HG02981 (cell line): ENCODE data around the gene PDIA5.
"Not testable (repeated sequence)": the region's sequence is repeated elsewhere in the genome, so short reads cannot be mapped to it uniquely, and the experiment has no call there.

ENCODE experiments used
- ATAC-seq: cut with Tn5 transposase; IDR thresholded peaks from one replicate; pipeline ENCODE4 v1.9.1; 2021; ENCODE audit warnings: mild to moderate bottlenecking, moderate library complexity; ENCODE audit not compliant: unreplicated experiment

PDIA5 gene

DNA sequence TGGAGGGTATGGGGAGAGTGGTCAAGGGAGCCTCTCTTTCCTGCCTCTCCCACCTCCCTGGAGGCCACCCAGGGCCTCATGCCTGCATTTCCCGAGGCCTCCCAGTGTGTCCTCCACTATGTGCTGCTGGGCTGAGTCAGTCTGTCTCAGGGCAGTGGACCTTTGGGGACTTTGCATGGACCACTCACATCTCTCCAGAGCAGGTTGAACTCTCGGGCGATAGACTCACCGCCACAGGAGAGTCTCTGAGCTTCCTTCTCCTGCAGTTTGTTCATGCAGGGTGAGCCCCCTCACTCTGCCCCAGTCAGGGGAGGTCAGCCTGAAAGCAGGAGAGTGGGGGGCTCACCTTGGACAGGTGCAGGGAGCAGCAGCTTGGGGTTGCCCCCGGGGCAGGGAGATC, 74.5 kb downstream of the PDIA5 start:
- ATAC-seq = no peak

DNA sequence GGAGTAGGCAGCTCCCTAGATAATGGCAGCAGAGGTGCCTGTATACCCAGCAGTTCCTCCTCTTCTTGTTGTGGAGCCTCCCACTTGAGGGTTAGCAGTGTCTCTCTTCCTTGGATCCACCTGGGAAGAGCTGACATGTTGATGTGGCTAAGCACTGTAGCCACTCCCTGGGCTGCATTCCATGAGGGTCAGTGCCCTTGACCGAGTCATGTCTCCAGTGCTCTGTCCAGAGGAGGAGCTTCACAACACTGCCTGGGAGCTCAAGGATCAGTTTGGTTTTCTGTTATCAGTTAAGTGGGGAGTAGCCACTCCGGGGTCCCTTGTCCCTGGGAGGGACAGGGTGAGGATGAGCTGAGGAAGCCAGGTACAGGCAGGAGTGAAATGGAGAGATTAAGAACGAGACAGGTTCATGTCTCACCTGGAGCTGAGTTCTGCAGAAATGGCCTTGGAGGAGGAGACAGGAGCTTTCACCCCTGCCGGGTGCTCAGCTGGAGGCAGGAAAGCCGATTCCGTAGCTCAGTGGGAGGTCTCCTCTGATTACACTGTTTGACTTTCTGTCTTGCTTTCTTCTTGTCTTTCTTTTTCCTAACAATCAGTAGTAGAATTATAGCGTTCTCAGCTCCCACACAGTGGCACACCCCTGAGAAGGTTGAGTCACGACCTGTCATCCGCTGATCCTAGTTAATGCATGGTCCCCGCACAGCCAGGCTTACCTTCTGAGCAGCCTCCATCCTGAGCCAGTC, 77.0 kb downstream of the PDIA5 start:
- no peak for ATAC-seq

DNA sequence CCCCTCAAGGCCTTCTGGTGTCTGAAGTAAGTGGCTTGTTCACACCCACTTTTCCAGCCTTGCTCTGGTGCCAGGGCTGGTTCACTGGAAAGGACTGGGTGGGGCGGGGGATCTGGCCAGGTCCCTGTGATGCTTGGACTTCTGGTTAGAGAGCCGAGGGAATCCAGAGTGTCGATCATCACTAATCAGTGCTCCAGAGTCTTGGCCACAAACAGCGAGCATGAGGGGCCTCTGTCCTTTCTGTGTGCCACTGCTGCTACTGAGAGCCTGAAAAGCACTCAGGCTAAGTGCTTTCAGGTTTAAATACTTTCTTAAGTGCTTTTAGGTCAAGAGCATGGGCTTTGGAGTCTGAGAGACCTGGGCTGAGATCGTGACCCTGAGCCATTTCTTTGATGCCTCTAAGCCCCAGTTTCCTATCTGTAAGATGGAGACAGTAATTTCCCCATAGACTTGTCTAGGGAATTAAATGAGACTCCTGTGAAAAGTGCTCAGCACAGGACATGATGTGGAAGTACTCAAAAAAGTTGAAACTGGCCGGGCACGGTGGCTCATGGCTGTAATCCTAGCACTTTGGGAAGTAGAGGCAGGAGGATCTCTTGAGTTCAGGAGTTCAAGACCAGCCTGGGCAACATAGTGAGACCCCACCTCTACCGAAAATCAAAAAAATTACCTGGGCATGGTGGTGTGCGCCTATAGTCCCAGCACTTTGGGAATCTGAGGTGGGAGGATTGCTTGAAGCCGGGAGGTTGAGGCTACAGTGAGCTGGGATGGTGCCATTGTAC, 81.1 kb downstream of the PDIA5 start:
- no peak for ATAC-seq

DNA sequence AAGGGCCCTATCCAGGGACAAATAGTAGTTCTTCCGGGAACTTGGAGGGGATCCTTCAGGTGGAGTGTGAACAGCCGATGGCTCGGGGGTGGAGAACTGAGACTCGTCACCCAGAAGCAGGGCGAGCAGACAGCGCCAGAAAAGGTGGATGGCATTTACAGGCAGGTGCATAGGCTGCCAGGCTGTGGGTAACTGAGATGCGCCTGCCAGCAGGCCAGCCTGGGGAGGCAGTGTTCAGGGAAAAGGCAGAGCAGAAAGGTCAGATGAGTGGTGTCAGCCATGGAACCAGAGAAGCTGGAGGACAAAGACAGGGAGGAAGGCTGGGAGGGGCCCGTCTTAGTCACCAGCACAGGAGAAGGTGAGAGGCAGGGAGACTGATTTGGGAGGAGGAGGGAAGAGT, 81.9 kb downstream of the PDIA5 start:
- no peak for ATAC-seq

- no peak for ATAC-seq
Observed at GRCh38 chr3:123149525-123149924, 82.7 kb downstream of the PDIA5 start.

GRCh38 chr3:123150449-123151215, 83.8 kb downstream of the PDIA5 start:
- no peak for ATAC-seq

- ATAC-seq = no peak
Observed at GRCh38 chr3:123151251-123151705, 84.5 kb downstream of the PDIA5 start.

DNA sequence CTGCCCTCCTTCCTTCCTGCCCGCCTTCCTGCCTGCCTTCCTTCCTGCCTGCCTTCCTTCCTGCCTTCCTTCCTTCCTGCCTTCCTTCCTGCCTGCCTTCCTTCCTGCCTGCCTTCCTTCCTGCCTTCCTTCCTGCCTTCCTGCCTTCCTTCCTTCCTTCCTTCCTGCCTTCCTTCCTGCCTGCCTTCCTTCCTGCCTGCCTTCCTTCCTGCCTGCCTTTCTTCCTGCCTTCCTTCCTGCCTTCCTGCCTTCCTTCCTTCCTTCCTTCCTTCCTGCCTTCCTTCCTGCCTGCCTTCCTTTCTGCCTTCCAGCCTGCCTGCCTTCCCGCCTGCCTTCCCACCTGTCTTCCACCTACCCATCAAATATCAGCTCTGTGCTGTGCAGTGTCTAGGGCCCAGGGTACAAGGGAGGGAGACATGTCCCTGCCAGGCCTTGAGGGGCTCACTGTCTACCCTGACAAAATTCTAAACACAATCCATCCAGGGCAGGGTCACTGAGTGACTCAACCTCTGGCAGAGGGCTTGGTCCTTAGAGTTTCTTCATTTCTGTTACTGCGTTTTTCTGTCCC, 85.1 kb downstream of the PDIA5 start:
- ATAC-seq = not testable (repeated sequence)

DNA sequence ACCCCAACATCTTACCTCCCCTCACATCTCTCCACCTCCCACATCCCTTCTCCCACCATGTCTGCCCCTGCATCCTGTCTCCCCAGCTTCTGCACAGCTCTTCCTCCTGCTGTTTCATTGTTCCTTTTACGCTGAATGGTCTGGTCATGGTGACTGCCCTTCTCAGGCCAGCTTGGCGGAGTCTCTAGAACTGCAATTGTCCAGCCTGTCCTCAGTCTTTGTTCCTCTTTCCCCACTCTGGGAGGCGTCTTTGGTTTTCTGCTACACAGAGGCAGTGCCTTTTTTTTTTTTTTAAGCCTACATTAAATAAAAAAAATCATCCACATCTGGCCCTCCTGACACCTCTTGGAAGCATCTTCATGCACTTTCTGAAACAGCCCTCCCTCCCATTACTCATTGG, 85.9 kb downstream of the PDIA5 start:
- no peak for ATAC-seq

DNA sequence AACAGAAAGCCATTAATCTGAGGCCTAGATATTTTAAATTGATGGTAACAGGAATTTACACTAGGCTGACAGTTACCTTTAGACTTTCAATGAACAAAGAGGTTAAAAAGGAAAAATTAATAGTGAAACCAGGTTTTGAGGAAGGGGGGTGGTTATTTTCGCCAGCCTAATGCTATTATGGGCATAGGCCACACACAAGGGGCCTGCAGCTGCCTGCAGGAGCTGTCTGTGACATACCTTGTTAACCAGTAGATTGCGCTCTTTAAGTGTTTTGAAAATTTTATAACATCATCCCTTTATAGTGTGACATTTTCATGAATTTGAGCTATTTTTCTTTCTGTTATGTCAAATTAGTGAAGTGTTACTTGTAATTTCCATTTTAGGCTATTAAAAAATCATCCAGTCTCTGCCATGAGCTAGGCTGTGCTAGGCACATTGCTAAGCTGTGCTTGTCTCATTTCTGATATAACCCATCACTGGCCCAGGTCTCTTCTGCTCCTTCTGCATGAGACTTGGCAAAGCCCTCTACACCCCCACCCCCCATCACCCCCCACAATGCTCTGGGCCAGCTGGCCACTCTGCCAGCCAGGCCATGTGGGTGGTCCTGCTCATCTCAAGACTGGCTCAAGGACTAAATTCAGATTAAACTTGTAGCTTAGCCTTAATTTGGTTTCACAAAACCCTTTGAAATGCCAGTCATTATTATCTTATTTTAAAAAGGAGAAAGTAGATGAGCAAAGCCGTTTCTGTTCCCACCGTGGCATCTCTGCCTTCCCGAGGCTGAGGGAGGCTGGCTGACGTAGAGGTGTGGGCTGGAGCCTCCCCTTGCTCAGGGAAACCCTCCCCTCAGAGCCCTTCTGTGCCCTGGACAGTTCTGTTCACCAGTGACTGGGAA, 86.5 kb downstream of the PDIA5 start:
- ATAC-seq = no peak

DNA sequence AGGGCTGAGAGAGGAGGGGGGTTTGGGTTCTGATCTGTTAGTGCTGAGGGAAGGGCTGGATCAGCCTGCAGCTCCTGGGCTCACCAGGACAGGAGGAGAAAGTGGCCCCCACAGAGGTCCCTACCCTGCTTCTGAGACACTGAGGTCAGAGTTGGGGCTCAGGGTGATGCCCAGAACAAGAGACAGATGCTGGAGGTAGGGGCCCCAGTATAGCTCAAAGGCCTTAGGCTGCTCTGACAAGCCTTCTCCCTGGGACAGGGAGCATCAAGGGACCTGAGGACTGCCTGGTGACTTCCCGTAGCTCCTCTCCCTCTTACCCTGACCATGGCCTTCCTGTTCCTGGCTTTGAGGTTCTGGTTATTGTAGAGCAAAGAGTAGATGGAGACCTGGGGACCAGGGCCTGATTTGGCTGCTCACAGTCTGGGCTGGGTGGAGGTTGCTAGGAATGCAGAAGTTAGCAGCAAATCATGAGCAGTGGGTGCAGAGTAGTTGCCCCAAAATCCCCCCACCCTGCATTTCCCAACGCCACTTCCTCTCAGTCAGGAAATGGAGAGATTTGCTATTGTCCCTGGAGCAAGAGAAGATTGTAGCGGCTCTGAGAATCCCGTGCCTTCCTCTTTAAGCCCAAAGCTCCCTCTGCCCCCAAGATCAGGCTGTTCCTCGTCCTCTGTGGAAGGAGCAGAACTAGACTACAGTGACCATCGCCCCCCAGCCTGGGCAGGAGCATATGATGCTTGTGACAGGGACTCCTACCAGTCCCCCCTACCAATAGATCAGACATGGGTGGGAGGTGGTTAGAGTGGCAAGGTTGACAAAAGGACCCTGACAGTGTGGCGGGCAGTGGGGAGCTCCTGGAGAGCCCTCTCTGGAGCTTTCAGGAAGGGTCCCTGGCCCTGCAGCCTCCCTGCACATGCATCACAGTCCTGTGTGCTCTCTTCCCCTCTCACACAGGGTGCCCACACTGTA, 87.5 kb downstream of the PDIA5 start:
- no peak for ATAC-seq

DNA sequence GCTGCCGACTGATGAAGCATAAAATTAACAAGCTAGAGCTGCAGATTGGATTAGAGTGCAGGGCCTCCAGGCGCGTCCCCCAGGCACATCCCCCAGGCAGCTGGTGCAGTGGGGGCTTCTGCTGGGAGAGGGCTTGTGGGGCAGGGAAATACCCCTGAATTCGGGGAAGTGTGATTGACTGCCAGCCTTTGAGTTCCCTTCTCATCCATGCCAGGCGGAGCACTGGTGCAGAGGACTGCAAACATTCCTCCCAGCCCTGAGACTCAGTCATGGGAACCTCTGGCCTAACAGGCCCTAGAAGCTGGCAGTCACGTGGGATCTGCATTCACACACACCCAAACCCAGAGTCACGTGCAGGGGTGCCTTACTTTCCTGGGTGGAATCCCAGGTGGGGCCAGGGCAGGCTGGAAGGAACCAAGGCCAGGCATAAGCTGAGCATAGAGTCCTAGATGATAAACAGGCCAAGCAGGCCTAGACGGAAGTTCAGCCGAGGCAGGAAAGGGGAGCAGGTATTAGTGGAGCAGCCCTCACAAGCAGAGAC, 88.7 kb downstream of the PDIA5 start:
- ATAC-seq = no peak

DNA sequence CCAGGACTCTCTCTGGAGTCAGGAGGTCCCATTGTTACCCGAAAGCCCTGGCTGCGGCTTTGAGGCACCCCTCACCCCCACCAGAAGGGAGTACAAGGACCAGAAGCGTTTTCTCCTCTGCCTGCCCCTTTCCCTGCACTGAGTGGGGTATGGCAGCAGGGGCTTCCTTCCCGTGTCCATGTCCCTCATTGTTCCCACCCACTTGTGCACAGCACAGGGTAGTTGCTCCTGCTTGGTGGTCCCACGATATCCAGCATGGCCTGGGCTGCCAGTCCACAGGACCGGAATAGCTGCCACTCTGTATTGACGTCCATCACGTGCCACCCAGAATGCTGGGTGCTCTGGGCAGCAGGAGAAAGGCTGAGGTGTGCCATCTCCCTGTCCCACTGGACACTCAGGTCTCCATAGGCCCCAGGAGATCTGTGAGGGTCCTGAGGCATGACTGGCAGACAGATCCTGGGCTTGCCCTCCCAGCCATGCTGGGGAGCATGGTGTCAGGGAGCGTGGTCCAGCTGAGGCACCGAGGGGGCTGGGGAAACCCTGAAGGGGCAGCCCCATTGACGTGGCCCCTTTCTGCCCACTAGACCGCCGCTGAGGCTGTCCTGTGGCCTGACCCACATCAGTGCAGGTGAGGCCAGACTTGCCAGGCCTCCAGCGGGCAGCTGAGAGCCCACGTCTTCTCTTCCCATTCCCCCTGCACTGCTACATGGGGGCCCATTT, 89.6 kb downstream of the PDIA5 start:
- ATAC-seq = no peak

DNA sequence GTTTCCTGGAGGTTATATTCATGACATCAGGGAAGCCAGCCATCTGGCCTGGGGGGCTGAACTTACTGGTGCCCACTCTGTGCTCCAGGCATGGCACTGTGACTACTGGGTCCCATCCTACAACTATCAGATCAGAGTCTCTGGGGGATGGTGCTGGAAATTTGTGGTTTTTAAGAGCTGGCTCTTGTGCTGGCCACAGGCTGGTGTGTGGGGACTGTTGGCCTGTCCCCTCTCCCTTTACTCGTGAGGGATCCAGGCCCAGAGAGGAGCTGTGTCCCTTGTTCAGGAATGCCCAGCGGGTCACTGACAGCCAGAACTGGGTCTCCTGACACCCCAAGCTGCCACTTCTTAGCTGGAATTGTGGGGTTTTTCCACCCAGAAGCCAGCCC, 90.4 kb downstream of the PDIA5 start:
- ATAC-seq = no peak

DNA sequence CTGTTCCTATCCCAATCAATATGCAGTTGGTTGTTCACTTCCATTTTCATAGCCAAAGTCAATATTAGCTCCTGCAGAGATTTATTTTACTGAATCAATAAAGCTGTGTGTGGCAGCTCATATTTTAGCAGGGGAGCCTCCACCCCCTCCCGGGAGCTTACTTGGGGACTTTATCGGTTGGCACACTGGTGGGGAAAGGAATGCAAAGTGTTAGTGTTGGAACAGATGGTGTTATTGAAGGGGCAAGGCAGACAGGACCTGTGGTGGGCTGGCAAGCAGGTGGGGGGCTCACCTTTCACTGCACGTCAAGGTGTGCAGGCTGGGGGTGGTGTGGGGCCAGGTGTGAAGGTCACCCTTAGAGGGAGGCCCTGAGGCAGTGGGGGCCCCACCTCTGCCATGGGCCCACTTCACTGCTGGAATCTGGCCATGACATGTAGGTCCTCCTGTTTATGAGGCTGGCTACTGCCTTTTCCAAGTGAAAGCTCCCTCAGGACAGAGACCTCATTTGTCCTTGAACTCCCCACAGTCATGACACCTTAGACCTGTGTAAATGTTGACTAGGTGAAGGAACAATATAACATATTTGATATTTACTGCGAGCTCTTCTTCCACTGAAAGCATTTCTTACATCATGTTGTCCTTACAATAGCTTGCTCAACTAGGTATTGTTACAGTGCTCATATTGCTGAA, 90.9 kb downstream of the PDIA5 start:
- ATAC-seq = no peak

- no peak for ATAC-seq
Observed at GRCh38 chr3:123158330-123158729, 91.5 kb downstream of the PDIA5 start.

DNA sequence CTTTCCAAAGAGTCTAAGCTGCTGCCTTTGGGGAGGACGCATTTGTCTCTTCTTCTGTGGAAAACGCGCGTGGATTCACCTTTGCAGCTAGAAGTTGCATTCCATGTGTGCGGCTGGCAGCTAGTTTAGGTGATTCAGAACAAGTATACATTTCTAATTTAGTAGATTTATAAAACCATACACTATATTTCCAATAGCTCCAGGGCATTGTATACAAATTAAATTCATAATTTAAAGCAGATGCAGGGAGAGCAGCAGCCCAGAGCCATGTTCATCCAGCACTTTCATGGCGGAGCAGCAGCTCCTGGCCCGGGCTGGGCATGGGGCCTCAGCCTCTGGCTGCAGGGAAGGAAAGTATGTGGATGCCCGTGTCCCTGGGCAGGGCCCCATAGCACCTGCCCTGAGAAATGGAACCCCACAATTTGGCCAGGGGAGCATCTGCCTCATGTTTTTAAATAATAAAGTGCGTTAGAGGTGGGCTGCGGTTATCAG, 92.1 kb downstream of the PDIA5 start:
- ATAC-seq = no peak
